ENCODE data around the gene C4orf51. TPM values are rescaled to one million over a fixed set of nuclear protein-coding genes. Genes with fewer than 3 reads are reported as not detected.

Gene C4orf51
- total RNA-seq, 1 experiment from 2014 or later, result 15.4 TPM

GRCh38 chr4:145743641-145744040 lies 63.7 kb downstream of the C4orf51 start (continued):
- TF ChIP-seq PRDM15 (CRISPR knock-in tag; IDR thresholded peaks at IDR 0.05) (no peak), ZNF121 (CRISPR knock-in tag; IDR thresholded peaks at IDR 0.05) (no peak), MYBL2 (CRISPR knock-in tag; IDR thresholded peaks at IDR 0.05) (no peak), JUN (CRISPR knock-in tag; IDR thresholded peaks at IDR 0.05) (no peak), TCF7 (CRISPR knock-in tag; IDR thresholded peaks at IDR 0.05; ENCODE audit: low read depth) (no peak), ZNF512 (CRISPR knock-in tag; IDR thresholded peaks at IDR 0.05; ENCODE audit: borderline replicate concordance) (no peak), ZNF425 (CRISPR knock-in tag; conservative IDR thresholded peaks at IDR 0.05) (no peak), EMX1 (CRISPR knock-in tag; IDR thresholded peaks at IDR 0.05) (no peak)

GRCh38 chr4:145755802-145756201 lies 75.9 kb downstream of the C4orf51 start:
- no peak for ATAC-seq
- Mint-ChIP-seq H3K9me3 (no peaks in the 10 kb centered on the region), H3K27me3 (ENCODE audit: low read depth) (no peaks in the 10 kb centered on the region), H3K27ac (0 out of 2 replicates have a peak overlapping the region, but pooled peaks have one; percentile 1), H3K36me3 (peaks cover 27% of the 10 kb centered on the region), H3K4me3 (no peak overlapping the region), H3K4me1 (no peaks in the 10 kb centered on the region)
- DNase-seq (ENCODE audit: low spot score), result no peak
- ChIA-PET POLR2A (no interaction called here), CTCF (no interaction called here)
- no peak for TF ChIP-seq PREB (CRISPR knock-in tag; IDR thresholded peaks at IDR 0.05; ENCODE audit: borderline replicate concordance)

- CTCF ChIA-PET, result no interaction called here
- Mint-ChIP-seq H3K36me3 (peaks cover 25% of the 10 kb centered on the region), H3K4me3 (no peak overlapping the region), H3K27me3 (ENCODE audit: low read depth) (no peaks in the 10 kb centered on the region), H3K9me3 (no peaks in the 10 kb centered on the region), H3K27ac (0 out of 2 replicates have a peak overlapping the region, but pooled peaks have one; percentile 1), H3K4me1 (no peaks in the 10 kb centered on the region)
- POLR2A ChIA-PET, result no interaction called here
- no peak for DNase-seq (ENCODE audit: low spot score)
- TF ChIP-seq ZNF671 (CRISPR knock-in tag; IDR thresholded peaks at IDR 0.05) (no peak), TEAD4 (CRISPR knock-in tag; IDR thresholded peaks at IDR 0.05) (no peak), ATF6 (CRISPR knock-in tag; IDR thresholded peaks at IDR 0.05) (no peak)
- ATAC-seq, result no peak
Measured at GRCh38 chr4:145756244-145756643, 76.3 kb downstream of the C4orf51 start.
